Activated CD4-positive, alpha-beta T cell treated with anti-CD3 and anti-CD28 coated beads for 36 hours (primary cell): ENCODE results near the gene NCAN. TPM values are rescaled to one million over a fixed set of nuclear protein-coding genes. Genes with fewer than 3 reads are reported as not detected.
"Not testable (repeated sequence)": the region's sequence is repeated elsewhere in the genome, so short reads cannot be mapped to it uniquely, and the experiment has no call there.

Experiments
- ATAC-seq: fragments of 200-7000 bp; cut with Tn5 transposase; one replicate; pipeline ENCODE4 v1.10.0; 2021; ENCODE audit warnings: mild to moderate bottlenecking, moderate library complexity
- CTCF ChIA-PET: fragments of 350-600 bp; sonication (Branson Sonifier 250); formaldehyde crosslinking; loops from one replicate; lab custom pipeline; 2021; ENCODE audit warnings: antibody characterized with exemption; lab: Charles Lee
- POLR2A ChIA-PET: fragments of 350-600 bp; sonication (Branson Sonifier 250); formaldehyde crosslinking; loops from one replicate; lab custom pipeline; 2021; ENCODE audit warnings: antibody characterized with exemption, inconsistent platforms; lab: Charles Lee
- DNase-seq: peaks from one replicate; pipeline ENCODE4 v3.0.0-alpha.2; 2020
- H3K27ac Mint-ChIP-seq: one replicate; pipeline ENCODE4 v1.8.0; 2021; ENCODE audit warnings: mixed read lengths
- H3K27me3 Mint-ChIP-seq: one replicate; pipeline ENCODE4 v1.8.0; 2021; ENCODE audit warnings: mixed read lengths
- H3K36me3 Mint-ChIP-seq: one replicate; pipeline ENCODE4 v1.8.0; 2021; ENCODE audit warnings: low read depth, mixed read lengths
- H3K4me1 Mint-ChIP-seq: one replicate; pipeline ENCODE4 v1.8.0; 2021; ENCODE audit warnings: mixed read lengths
- H3K4me3 Mint-ChIP-seq: one replicate; pipeline ENCODE4 v1.8.0; 2021; ENCODE audit warnings: mild to moderate bottlenecking, moderate library complexity, mixed read lengths
- H3K9me3 Mint-ChIP-seq: one replicate; pipeline ENCODE4 v1.8.0; 2021; ENCODE audit warnings: low read depth, mixed read lengths
- intact Hi-C, 2 experiments: fragments of 100-400 bp; cut with DNase I in 1 of 2; cut with micrococcal nuclease in 1 of 2; formaldehyde crosslinking; loops; one replicate each; pipeline versions ENCODE4 v1.14.2 to v1.15.1; 2022 to 2024; cut with DNase I, micrococcal nuclease
- total RNA-seq, 2 experiments: library from RNA; stranded (reverse); gene quantifications; one replicate each; pipeline ENCODE4 v1.2.3, GENCODE V29; 2021

Gene NCAN
- total RNA-seq, 2 experiments from 2014 or later = not detected

DNA sequence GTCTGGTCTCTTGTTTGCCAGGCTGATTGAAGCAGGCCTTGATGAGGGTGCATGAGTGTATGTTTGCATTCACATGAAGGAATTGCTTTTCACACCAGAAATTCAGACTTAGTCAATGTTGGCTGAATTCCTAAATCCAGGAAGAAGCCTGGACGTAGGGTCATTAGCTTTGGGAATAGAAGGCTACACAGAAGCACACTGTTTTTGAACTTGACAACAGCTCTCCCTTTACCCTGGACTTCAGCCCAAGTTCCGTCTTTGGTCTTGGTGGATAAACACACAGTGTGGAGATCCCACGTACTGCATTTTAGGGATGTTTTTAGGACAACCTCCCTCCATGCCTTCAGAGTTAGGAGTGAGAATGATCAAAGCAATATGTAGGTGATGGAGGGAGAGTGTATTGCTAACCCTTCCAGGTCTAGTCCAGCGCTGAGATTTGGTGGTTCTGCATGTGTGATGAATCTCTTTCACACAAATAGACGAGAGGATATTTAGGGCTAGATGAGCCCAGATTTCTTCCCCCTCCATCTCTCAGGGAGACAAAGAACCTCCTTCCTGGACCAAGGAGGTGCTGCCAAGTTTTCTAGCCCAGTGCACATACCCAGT is 38.5 kb downstream of the NCAN start:
- no peak for ATAC-seq

DNA sequence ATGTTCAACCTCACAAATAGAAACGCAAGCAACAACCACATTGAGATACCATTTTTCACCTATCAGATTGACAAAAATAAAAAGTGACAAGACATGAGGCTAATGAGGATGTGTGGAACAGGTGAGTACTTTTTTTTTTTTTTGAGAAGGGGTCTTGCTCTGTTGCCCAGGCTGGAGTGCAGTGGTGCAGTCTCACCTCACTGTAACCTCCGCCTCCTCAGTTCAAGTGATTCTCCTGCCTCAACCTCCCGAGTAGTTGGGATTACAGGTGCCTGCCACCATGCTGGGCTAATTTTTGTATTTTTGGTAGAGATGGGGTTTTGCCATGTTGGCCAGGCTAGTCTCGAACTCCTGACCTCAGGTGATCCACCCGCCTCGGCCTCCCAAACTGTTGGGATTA is 41.7 kb downstream of the NCAN start:
- DNase-seq, H3K4me1 Mint-ChIP-seq, H3K9me3 Mint-ChIP-seq, ATAC-seq, intact Hi-C loops, H3K36me3 Mint-ChIP-seq, H3K27ac Mint-ChIP-seq, H3K4me3 Mint-ChIP-seq, CTCF ChIA-PET: not testable (repeated sequence)
- H3K27me3 Mint-ChIP-seq = peaks cover 38% of the 10 kb centered on the region
- POLR2A ChIA-PET = interaction anchor here (0.7 kb wide), 1 partner anchor 23 kb away, joined by 3 read pairs; no protein-coding TSS in a partner anchor

More for the DNA sequence above, 38.5 kb downstream of the NCAN start:
- no peaks in the 10 kb centered on the region for H3K4me1 Mint-ChIP-seq
- peaks cover 24% of the 10 kb centered on the region for H3K27me3 Mint-ChIP-seq
- intact Hi-C loops = no loop called here
- no peak overlapping the region for H3K4me3 Mint-ChIP-seq
- H3K9me3 Mint-ChIP-seq = no peaks in the 10 kb centered on the region
- DNase-seq = no peak
- ChIA-PET CTCF (no interaction called here), POLR2A (no interaction called here)
- H3K27ac Mint-ChIP-seq = no peak overlapping the region
- no peaks in the 10 kb centered on the region for H3K36me3 Mint-ChIP-seq

DNA sequence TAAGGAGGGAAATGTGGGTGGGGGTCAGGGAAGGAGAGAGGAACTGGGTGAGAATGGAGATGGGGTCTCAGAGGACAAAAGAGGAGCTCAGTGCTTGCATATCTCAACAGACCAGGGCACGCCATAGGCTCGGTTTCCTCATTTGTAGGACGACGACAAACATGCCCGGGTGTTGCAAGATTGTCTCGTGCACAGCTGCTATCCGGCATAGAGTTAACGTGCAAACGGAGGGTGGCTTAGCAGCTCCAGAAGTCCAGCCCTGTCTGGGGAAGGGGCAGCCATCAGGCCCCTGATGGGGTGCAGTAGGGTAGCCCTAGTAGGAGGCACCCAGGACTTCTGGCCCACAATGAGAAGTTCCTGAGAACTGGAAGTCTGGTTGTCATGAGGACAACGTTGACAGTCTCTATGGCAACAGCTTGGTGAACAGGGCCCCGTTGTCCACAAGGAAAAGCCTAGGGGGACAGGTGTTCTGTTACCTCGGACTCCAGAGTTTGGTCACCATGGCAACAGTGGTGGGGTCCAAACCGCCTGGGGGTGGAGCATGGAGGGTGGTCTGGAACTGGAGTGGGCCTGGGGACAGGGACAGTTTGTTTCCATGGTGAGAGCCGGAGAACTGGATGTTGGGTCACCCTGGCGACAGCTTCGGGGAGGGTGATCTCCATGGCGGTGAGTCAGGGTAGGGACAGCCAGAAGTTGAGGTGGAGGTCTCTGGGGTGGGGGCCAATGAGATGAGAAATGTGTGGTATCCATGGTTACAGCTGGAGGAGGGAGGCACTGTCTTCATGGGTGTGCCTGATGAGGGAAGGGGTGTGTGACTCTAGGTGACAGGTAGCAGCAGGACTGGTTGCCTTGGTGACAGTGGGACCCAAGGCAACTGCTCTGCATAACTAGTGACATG is 44.6 kb downstream of the NCAN start:
- ChIA-PET CTCF (interaction anchor here (1.3 kb wide), 1 partner anchor 82 kb away, joined by 3 read pairs; no protein-coding TSS in a partner anchor), POLR2A (no interaction called here)
- DNase-seq = no peak
- Mint-ChIP-seq H3K36me3 (no peaks in the 10 kb centered on the region), H3K4me1 (peaks cover 3% of the 10 kb centered on the region), H3K9me3 (no peaks in the 10 kb centered on the region), H3K27me3 (peaks cover 43% of the 10 kb centered on the region), H3K4me3 (no peak overlapping the region), H3K27ac (no peak overlapping the region)
- intact Hi-C loops = no loop called here
- ATAC-seq = no peak

DNA sequence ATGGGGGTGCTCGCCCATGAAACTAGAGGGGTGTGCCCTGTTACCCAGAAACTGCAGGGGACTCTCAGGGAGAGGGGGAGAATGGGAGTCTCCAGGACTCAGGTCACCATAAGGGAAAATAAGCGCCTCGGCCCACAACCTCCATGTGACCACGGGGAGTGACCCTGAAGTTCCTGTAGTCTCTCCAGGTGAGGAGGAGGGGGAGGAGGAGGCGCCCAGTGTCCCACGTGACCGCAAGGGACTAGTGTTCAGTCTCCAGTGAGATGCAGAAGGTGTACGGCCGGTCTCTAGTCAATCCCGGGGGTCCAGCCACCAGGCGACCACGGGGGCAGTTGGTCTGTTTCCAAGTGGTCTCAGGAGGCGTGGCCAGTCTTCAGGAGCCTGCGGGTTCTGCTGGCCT is 45.4 kb downstream of the NCAN start:
- H3K27me3 Mint-ChIP-seq = peaks cover 43% of the 10 kb centered on the region
- CTCF ChIA-PET = no interaction called here
- H3K4me3 Mint-ChIP-seq = no peak overlapping the region
- no peaks in the 10 kb centered on the region for H3K9me3 Mint-ChIP-seq
- peaks cover 6% of the 10 kb centered on the region for H3K4me1 Mint-ChIP-seq
- DNase-seq (no peak), ATAC-seq (no peak)
- no peak overlapping the region for H3K27ac Mint-ChIP-seq
- intact Hi-C loops = no loop called here
- no peaks in the 10 kb centered on the region for H3K36me3 Mint-ChIP-seq
- POLR2A ChIA-PET = no interaction called here

DNA sequence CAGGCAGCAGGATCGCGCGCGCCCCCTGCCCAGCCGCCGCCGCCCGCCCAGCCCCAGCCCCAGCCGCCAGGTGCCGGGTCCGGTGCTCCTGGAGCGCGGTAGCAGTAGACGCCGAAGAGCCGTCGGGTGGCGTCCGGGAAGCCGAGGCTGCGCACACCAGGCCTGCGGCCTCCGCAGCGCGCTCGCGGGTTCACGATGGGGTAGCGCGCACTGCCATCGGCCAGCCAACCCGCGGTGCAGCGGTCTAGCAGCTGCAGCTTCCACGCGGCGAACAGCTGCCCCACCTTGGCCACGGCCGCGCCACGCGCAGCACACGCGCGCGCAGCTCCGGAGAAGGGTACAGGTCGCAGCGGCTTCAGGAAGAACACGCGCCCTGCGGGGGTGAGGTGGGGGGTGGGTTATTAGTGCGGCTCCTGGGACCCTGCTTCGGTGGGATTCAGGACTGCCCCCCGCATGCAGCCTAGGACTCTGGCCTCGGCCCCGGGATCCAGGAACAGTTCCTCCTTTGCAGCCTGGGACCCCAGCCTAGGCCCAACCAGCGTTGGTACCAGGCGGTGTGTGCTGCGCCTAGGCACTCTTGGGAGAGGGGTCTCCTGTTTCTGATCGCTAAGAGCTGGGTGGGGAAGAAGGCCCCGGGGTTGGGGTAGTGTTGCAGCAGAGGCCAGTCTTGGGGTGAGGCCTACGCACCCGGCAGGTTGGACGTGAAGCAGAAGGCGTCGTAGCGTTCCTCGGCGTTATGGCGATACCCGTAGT is 46.3 kb downstream of the NCAN start:
- no peak overlapping the region for H3K4me3 Mint-ChIP-seq
- DNase-seq (no peak), ATAC-seq (no peak)
- peaks cover 6% of the 10 kb centered on the region for H3K4me1 Mint-ChIP-seq
- intact Hi-C loops = no loop called here
- H3K27me3 Mint-ChIP-seq = peaks cover 47% of the 10 kb centered on the region
- H3K27ac Mint-ChIP-seq = no peak overlapping the region
- no peaks in the 10 kb centered on the region for H3K9me3 Mint-ChIP-seq
- ChIA-PET CTCF (no interaction called here), POLR2A (no interaction called here)
- H3K36me3 Mint-ChIP-seq = no peaks in the 10 kb centered on the region

DNA sequence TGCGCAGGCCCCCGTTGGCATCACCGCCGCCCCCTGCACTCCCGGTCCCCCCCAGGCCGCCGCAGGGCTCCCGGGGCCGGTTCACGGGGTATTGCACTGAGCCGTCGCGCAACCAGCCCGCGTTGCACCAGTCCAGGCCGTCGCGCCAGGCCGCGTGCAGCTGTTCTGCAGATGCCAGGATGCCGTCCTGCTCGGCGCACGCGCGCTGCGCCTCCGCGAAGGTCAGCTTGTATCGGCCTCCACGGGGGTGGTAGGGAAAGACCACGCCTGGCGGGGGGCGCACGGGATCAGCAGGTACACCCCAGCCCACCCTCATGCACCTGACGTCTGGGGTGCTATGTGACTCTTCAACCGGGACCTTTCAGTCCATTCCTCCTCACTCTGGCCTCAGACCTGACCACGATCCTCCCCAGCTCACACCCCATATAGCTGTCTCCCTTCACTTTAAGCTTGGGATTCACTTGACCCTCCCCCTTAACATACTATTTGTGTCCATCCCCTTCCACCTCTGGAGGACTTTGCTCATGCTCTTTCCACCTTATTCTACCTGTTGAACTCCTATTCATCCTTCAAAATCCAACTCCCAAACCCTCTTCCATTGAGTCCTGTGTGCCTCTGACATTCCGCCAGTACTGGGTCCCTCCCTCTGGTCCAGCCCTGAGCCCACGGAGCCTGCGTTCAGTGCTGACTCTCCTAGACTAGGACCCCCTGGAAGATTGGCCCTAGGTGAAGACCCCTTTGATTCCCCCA is 47.0 kb downstream of the NCAN start:
- intact Hi-C loops = no loop called here
- H3K27ac Mint-ChIP-seq = no peak overlapping the region
- POLR2A ChIA-PET = no interaction called here
- H3K9me3 Mint-ChIP-seq = no peaks in the 10 kb centered on the region
- no peak overlapping the region for H3K4me3 Mint-ChIP-seq
- H3K27me3 Mint-ChIP-seq = peaks cover 49% of the 10 kb centered on the region
- CTCF ChIA-PET = no interaction called here
- DNase-seq (no peak), ATAC-seq (no peak)
- no peaks in the 10 kb centered on the region for H3K36me3 Mint-ChIP-seq
- peaks cover 6% of the 10 kb centered on the region for H3K4me1 Mint-ChIP-seq

DNA sequence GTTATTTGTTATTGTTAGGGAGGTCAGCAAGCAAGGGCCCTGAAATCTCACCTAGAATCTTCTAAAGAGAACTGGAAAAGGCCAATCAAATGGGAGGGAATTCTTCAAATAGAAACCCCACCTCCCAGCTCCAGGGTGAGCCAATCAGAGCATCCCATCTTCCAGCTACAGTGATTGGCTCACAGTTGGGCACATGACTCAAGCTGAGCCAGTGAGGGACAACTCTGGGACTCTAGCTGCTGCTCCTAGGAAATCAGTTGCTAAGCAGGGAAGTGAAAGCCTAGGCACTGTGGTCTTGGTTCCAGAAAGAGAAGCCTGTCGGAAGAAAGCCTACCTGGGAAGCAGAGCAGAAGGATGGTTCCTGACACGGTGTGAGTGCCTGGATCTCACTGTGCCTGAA is 48.0 kb downstream of the NCAN start:
- peaks cover 6% of the 10 kb centered on the region for H3K4me1 Mint-ChIP-seq
- H3K27ac Mint-ChIP-seq = no peak overlapping the region
- ATAC-seq (peak; percentile 68), DNase-seq (no peak)
- H3K27me3 Mint-ChIP-seq = peaks cover 49% of the 10 kb centered on the region
- no peaks in the 10 kb centered on the region for H3K36me3 Mint-ChIP-seq
- intact Hi-C loops = no loop called here
- H3K9me3 Mint-ChIP-seq = no peaks in the 10 kb centered on the region
- POLR2A ChIA-PET = no interaction called here
- CTCF ChIA-PET = interaction anchor here (0.6 to 0.7 kb wide), 2 partner anchors 28 to 136 kb away, joined by 3 read pairs; no protein-coding TSS in a partner anchor
- no peak overlapping the region for H3K4me3 Mint-ChIP-seq

DNA sequence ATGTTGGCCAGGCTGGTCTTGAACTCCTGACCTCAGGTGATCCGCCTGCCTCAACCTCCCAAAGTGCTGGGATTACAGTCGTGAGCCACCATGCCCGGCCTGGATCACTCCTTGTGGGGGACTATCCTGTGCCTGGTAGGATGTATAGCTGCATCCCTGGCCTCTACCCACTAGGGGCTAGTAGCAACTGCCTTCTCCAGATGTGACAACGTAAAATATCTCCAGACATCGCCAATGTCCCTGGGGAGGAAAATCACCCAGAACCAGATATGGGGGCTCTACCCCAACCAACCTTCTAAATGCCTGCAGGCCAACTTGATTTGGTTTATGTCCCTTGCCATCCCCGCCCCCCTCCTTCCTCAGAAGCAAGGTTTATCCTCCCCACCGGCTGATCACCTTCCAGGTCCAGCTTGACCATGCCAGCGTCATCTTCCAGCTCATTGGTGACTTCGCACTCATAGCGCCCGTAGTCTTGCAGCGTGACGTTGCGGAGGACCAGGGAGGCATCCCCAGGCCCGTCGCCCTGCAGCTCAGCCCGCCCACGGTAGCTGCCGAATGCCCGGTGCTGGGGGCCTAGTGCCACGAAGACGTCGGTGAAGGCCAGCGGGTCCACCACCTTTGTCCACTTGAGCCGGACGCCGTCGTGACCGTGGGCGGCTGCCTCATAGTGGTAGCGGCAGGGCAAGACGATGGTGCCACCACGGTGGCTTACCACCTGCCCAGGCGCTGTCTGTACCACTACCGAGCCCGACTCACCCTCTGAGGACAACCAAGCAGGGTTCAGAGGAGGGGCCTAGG is 48.9 kb downstream of the NCAN start:
- no peak overlapping the region for H3K4me3 Mint-ChIP-seq
- no peak for ATAC-seq
- no peaks in the 10 kb centered on the region for H3K9me3 Mint-ChIP-seq
- POLR2A ChIA-PET = no interaction called here
- H3K36me3 Mint-ChIP-seq = no peaks in the 10 kb centered on the region
- H3K27me3 Mint-ChIP-seq = peaks cover 47% of the 10 kb centered on the region
- CTCF ChIA-PET = no interaction called here
- peaks cover 6% of the 10 kb centered on the region for H3K4me1 Mint-ChIP-seq
- intact Hi-C loops = no loop called here
- no peak overlapping the region for H3K27ac Mint-ChIP-seq
- DNase-seq = no peak

DNA sequence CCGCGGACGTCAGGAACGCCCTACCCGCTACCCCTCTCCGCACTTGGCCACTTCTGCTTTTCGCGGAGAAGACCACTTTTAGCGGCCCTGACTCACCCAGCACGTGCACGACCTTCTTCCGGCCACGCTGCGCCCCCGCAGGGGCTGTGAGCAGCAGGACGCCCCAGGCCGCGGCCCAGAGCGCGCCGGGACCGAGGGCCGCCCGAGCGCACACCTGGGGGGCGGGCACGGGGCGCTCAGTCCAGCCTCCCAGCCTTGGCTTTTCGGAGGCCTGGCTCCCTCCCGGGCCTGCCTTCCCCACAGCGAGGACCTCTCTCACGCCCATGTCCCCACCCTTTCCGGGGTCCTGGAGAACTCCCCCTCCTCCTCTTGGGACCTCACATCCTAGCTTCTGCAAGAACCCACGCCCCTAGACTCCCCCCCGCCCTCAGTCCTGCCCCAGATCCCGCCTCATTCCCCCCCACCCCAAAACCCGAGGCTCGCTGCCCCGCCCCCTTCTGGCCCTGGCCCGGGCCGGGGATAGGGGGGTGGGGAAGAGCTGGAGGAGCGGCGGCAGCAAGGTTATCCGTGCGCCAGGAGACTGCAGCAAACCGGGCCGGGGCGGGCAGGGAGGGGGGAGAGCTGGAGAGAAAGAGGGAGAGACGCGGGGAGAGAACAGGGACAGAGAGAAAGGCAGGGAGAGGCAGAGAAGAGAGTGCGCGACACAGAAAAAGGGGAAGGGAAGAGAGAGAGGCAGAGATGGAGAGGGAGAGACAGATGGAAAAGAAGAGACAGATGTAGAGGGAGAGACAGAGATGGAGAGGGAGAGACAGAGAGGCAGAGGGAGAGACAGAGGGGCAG is 49.8 kb downstream of the NCAN start:
- Mint-ChIP-seq H3K27ac (no peak overlapping the region), H3K4me3 (no peak overlapping the region), H3K9me3 (no peaks in the 10 kb centered on the region), H3K36me3 (no peaks in the 10 kb centered on the region), H3K27me3 (peaks cover 43% of the 10 kb centered on the region), H3K4me1 (peaks cover 6% of the 10 kb centered on the region)
- CTCF ChIA-PET = no interaction called here
- POLR2A ChIA-PET = no interaction called here
- intact Hi-C loops = no loop called here
- ATAC-seq (no peak), DNase-seq (no peak)
